Endothelial cell of umbilical vein (primary cell): ENCODE measurements around the gene TTLL11. TPM values are rescaled to one million over a fixed set of nuclear protein-coding genes. Genes with fewer than 3 reads are reported as not detected.

Experiments used
- BruUV-seq: library from RNA; stranded (reverse); fragments of 400-500 nt; replicated peaks from 2 replicates; lab custom pipeline; 2021; lab: Mats Ljungman, UMichigan
- CTCF ChIA-PET: fragments of 300-600, 350-600 bp; sonication (Branson Sonifier 250); formaldehyde crosslinking; loops from one replicate; lab custom pipeline; 2021; ENCODE audit warnings: antibody characterized with exemption, inconsistent platforms; lab: Charles Lee
- POLR2A ChIA-PET: fragments of 300-600, 350-600 bp; sonication (Branson Sonifier 250); formaldehyde crosslinking; loops from one replicate; lab custom pipeline; 2021; ENCODE audit warnings: antibody characterized with exemption, inconsistent platforms; lab: Charles Lee
- DNase-seq: peaks from one replicate; pipeline ENCODE4 v3.0.0-alpha.2; 2011; ENCODE audit warnings: low read depth, low spot score
- FAIRE-seq: peaks from 2 replicates; lab custom pipeline; 2011; peaks lifted over from hg19 to GRCh38; lab: Jason Lieb, UNC
- H2AFZ ChIP-seq: 2 replicates; pipeline ENCODE4 v1.6.0; 2012; ENCODE audit warnings: low read depth, low read length, control low read depth, inconsistent platforms
- H3K27ac ChIP-seq: 2 replicates; pipeline ENCODE4 v1.5.1; 2011; ENCODE audit warnings: low read depth, mild to moderate bottlenecking, control low read depth, low read length, moderate library complexity; ENCODE audit not compliant: insufficient read depth
- H3K27me3 ChIP-seq, 2 experiments: 2 replicates each; pipeline versions ENCODE4 v1.6.0 to v1.6.1; 2011; ENCODE audit warnings: low read length in 2 of 2, mixed read lengths in 1 of 2; ENCODE audit not compliant: control insufficient read depth in 2 of 2, insufficient read depth in 2 of 2
- H3K36me3 ChIP-seq, 2 experiments: 2 replicates in 1 of 2; 3 replicates in 1 of 2; pipeline ENCODE4 v1.5.1; 2011; ENCODE audit warnings: low read length in 2 of 2, mild to moderate bottlenecking in 1 of 2, moderate library complexity in 1 of 2; ENCODE audit not compliant: control insufficient read depth in 2 of 2, insufficient read depth in 2 of 2; ENCODE audit errors: extremely low read depth in 1 of 2
- H3K4me1 ChIP-seq: 3 replicates; pipeline ENCODE4 v1.5.1; 2011; ENCODE audit warnings: mild to moderate bottlenecking, low read length; ENCODE audit not compliant: control insufficient read depth, insufficient read depth; ENCODE audit errors: extremely low read depth
- H3K4me2 ChIP-seq: 2 replicates; pipeline ENCODE4 v1.6.1; 2011; ENCODE audit warnings: low read length, control low read depth, mixed read lengths; ENCODE audit not compliant: insufficient read depth
- H3K4me3 ChIP-seq, 3 experiments: fragments of 200-600 bp in 1 of 3; sonication (generic), shearing (Covaris generic) in 1 of 3; replicated peaks in 1 of 3; 2 replicates each; pipeline ENCODE4 v1.5.1; 2011 to 2016; ENCODE audit warnings: control low read depth in 3 of 3, low read length in 3 of 3, mild to moderate bottlenecking in 2 of 3, inconsistent platforms in 1 of 3, low read depth in 1 of 3, moderate library complexity in 1 of 3; ENCODE audit not compliant: insufficient read depth in 1 of 3
- H3K79me2 ChIP-seq: 2 replicates; pipeline ENCODE4 v1.6.0; 2012; ENCODE audit warnings: low read length, inconsistent platforms; ENCODE audit not compliant: control insufficient read depth, insufficient read depth
- H3K9ac ChIP-seq: replicated peaks from 2 replicates; pipeline ENCODE3; 2011; ENCODE audit warnings: low read length, control low read depth; ENCODE audit not compliant: insufficient read depth; ENCODE audit errors: extremely low read depth
- H3K9me1 ChIP-seq: replicated peaks from 3 replicates; pipeline ENCODE4 v1.6.0; 2011; ENCODE audit warnings: mild to moderate bottlenecking, low read length; ENCODE audit not compliant: control insufficient read depth, insufficient read depth; ENCODE audit errors: extremely low read depth
- H3K9me3 ChIP-seq: replicated peaks from 2 replicates; pipeline ENCODE4 v1.5.1; 2012; ENCODE audit warnings: low read length, inconsistent platforms; ENCODE audit not compliant: control insufficient read depth, insufficient read depth
- H4K20me1 ChIP-seq: replicated peaks from 2 replicates; pipeline ENCODE3; 2011; ENCODE audit warnings: mild to moderate bottlenecking, low read length; ENCODE audit not compliant: control insufficient read depth, insufficient read depth; ENCODE audit errors: extremely low read depth
- CTCF ChIP-seq, 2 donors: IDR thresholded peaks; 1 replicate in 1 of 2; 2 replicates in 1 of 2; pipeline ENCODE4 v1.5.1; 2011; ENCODE audit warnings: low read length in 2 of 2, mild to moderate bottlenecking in 2 of 2, moderate library complexity in 2 of 2, control low read depth in 1 of 2, inconsistent platforms in 1 of 2, low read depth in 1 of 2; ENCODE audit not compliant: insufficient read depth in 1 of 2; ENCODE audit errors: extremely low read depth in 1 of 2
- EZH2 ChIP-seq: IDR thresholded peaks from 2 replicates; pipeline ENCODE4 v1.6.1; 2012; ENCODE audit warnings: borderline replicate concordance, low read depth, mild to moderate bottlenecking, moderate library complexity, low read length, inconsistent platforms; ENCODE audit not compliant: severe bottlenecking
- FOS ChIP-seq: IDR thresholded peaks from 2 replicates; pipeline ENCODE4 v1.6.1; 2011; ENCODE audit warnings: mild to moderate bottlenecking, low read length, moderate library complexity, borderline replicate concordance; ENCODE audit not compliant: insufficient read depth
- GATA2 ChIP-seq: IDR thresholded peaks from 2 replicates; pipeline ENCODE4 v1.7.0; 2011; ENCODE audit warnings: low read depth, mild to moderate bottlenecking, moderate library complexity, mixed read lengths, low read length; ENCODE audit not compliant: insufficient read length, insufficient read depth
- JUN ChIP-seq: IDR thresholded peaks from 2 replicates; pipeline ENCODE4 v1.6.1; 2011; ENCODE audit warnings: borderline replicate concordance, low read depth; ENCODE audit not compliant: insufficient read length, insufficient read depth
- MAX ChIP-seq: IDR thresholded peaks from 2 replicates; pipeline ENCODE4 v1.6.1; 2011; ENCODE audit not compliant: insufficient read depth, insufficient read length
- MYC ChIP-seq: IDR thresholded peaks from one replicate; pipeline ENCODE4 v1.6.1; 2011; ENCODE audit warnings: mild to moderate bottlenecking, low read depth, low read length
- POLR2A ChIP-seq: IDR thresholded peaks from 2 replicates; pipeline ENCODE4 v1.6.1; 2012; ENCODE audit warnings: low read depth, mild to moderate bottlenecking, control low read depth, low read length
- POLR2AphosphoS5 ChIP-seq: IDR thresholded peaks from 2 replicates; pipeline ENCODE4 v1.6.1; 2012; ENCODE audit warnings: low read depth, mild to moderate bottlenecking, control low read depth, low read length, moderate library complexity; ENCODE audit not compliant: insufficient read depth
- dilution Hi-C: fragments of 300-500 bp; cut with MboI; formaldehyde crosslinking; loops from one replicate; pipeline ENCODE4 v1.15.0; 2019; ENCODE audit warnings: low sequenced_read_pairs; ENCODE audit not compliant: extremely low pct_ligation_motif_present
- intact Hi-C: fragments of 100-400 bp; cut with micrococcal nuclease; formaldehyde crosslinking; loops from one replicate; pipeline ENCODE4 v1.10.0; 2022
- polyA plus RNA-seq, 4 experiments: library from polyadenylated mRNA; depleted of rRNA in 3 of 4; stranded (reverse) in 3 of 4; unstranded in 1 of 4; fragments of >200 nt; gene quantifications; 2 replicates each; pipeline versions ENCODE4 v1.2.1 to v1.2.3, GENCODE V29; 2011 to 2012; ENCODE audit warnings: missing spikeins in 1 of 4
- total RNA-seq: library from RNA; stranded (reverse); gene quantifications from 2 replicates; pipeline ENCODE4 v1.2.3, GENCODE V29; 2021

TTLL11 gene
- total and polyA plus RNA-seq, 2 donors (not counting 3 experiments of a cell fraction or from before 2014, with no cell fraction given): 4.9 to 5.1 TPM

DNA sequence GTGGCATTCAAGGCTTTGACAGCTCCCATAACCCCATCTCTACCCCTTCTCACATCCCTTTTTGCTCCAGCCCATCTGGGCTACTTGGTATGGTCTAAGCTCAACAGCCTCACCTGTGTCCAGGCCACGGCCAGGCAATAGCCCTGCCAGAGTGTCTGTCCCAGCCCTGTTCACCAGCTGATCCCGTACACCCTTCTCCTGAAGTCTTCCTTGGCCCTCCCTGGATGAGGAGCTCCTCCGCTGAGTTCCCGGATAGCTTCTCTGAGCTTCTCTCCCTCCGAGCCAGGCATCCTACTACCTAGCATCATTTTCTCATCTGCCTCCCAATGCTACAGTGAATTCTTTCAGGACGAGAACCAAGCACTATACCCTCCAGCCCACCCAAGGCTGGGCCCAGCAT lies 233.5 kb downstream of the TTLL11 start:
- no peaks in the 10 kb centered on the region for H3K27me3 ChIP-seq
- ChIA-PET CTCF (interaction anchor here (0.6 to 2.0 kb wide), 5 partner anchors 29 to 314 kb away, joined by 3 to 5 read pairs (median 4); no protein-coding TSS in a partner anchor), POLR2A (interaction anchor here (0.6 kb wide), 1 partner anchor 11 kb away, joined by 3 read pairs; no protein-coding TSS in a partner anchor)
- no peak overlapping the region for H3K4me2 ChIP-seq
- no peak overlapping the region for H3K9ac ChIP-seq
- H3K79me2 ChIP-seq: no peaks in the 10 kb centered on the region
- TF ChIP-seq POLR2AphosphoS5: no peak
- H3K36me3 ChIP-seq: no peaks in the 10 kb centered on the region
- no peak overlapping the region for H3K4me3 ChIP-seq
- no peak overlapping the region for H2AFZ ChIP-seq
- no peak overlapping the region for H3K27ac ChIP-seq
- H3K9me1 ChIP-seq: no peaks in the 10 kb centered on the region
- BruUV-seq: no TSS peak
- DNase-seq (no peak), FAIRE-seq (no peak)
- intact Hi-C loops: no loop called here
- no peaks in the 10 kb centered on the region for H4K20me1 ChIP-seq
- dilution Hi-C loops: no loop called here
- H3K9me3 ChIP-seq: no peaks in the 10 kb centered on the region
- H3K4me1 ChIP-seq: peaks cover 6% of the 10 kb centered on the region

DNA sequence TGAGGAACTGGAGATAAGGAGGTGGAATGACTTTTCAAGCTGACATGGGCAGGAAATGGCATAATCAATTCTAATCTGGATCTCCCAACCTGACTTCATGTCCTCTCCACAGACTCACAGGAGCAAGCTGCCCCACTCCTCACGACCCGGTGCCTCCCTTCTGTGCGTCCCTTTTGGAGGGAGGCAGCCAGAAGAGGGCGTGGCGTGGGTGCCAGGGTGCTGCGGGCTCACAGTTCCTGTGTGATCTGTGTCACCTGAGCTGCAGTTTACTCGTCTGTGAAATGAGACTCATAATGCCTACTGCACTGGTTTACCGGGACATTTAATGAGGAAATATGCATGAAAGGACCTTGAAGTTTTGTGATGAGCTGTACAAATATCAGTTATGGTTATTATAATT lies 234.3 kb downstream of the TTLL11 start:
- Histone ChIP-seq H3K4me1 (peaks cover 6% of the 10 kb centered on the region), H2AFZ (no peak overlapping the region)
- dilution Hi-C loops: no loop called here

More for the DNA sequence above, 234.3 kb downstream of the TTLL11 start:
- FAIRE-seq: no peak
- CTCF ChIA-PET: interaction anchor here (1.0 to 2.3 kb wide), 4 partner anchors 15 to 313 kb away, joined by 3 to 6 read pairs (median 4); no protein-coding TSS in a partner anchor
- POLR2A ChIA-PET: no interaction called here
- Histone ChIP-seq H3K9ac (no peak overlapping the region), H3K27ac (no peak overlapping the region), H3K79me2 (no peaks in the 10 kb centered on the region), H3K4me2 (no peak overlapping the region), H3K9me1 (no peaks in the 10 kb centered on the region), H3K9me3 (no peaks in the 10 kb centered on the region), H3K36me3 (no peaks in the 10 kb centered on the region), H3K27me3 (no peaks in the 10 kb centered on the region), H3K4me3 (no peak overlapping the region), H4K20me1 (no peaks in the 10 kb centered on the region)
- no peak for DNase-seq
- BruUV-seq: no TSS peak
- intact Hi-C loops: no loop called here
- no peak for TF ChIP-seq POLR2A
- no peak for TF ChIP-seq CTCF (IDR thresholded peaks at IDR 0.05; ENCODE audit: extremely low read depth in 1 of 2, insufficient read depth in 1 of 2, low read depth in 1 of 2, low read length in 2 of 2)
- TF ChIP-seq EZH2: no peak
- no peak for TF ChIP-seq FOS
- no peak for TF ChIP-seq JUN
- TF ChIP-seq MAX: no peak
- no peak for TF ChIP-seq MYC
- no peak for TF ChIP-seq POLR2AphosphoS5
- TF ChIP-seq GATA2: no peak
